Measurements from ENCODE around the gene DNAH8. TPM values are rescaled to one million over a fixed set of nuclear protein-coding genes. Genes with fewer than 3 reads are reported as not detected.

DNAH8 gene
- total RNA-seq, 1 experiment from 2014 or later = not detected

GRCh38 chr6:39021779-39022178 is 306.7 kb downstream of the DNAH8 start:
- ChIA-PET RAD21 (ENCODE audit: low non-redundant PET in 1 of 2, low total read pairs in 2 of 2, uncharacterized antibody in 2 of 2, unreplicated experiment in 2 of 2) (no interaction called here), CTCF (interaction anchor here (0.9 kb wide), 1 partner anchor 9 kb away, joined by 3 read pairs; no protein-coding TSS in a partner anchor), POLR2A (no interaction called here)
- ATAC-seq (no peak), DNase-seq (ENCODE audit: low read depth, low spot score) (no peak)
- BruUV-seq (replicated peaks) = no TSS peak
- TF ChIP-seq EZH2phosphoT487 (IDR thresholded peaks at IDR 0.05; ENCODE audit: borderline replicate concordance) (no peak), CEBPB (IDR thresholded peaks at IDR 0.05; ENCODE audit: low read depth) (no peak), ZNF274 (IDR thresholded peaks at IDR 0.05; ENCODE audit: low read depth, low read length) (no peak), ZFX (IDR thresholded peaks at IDR 0.05) (no peak)
- TF ChIP-seq, protein P1, sequence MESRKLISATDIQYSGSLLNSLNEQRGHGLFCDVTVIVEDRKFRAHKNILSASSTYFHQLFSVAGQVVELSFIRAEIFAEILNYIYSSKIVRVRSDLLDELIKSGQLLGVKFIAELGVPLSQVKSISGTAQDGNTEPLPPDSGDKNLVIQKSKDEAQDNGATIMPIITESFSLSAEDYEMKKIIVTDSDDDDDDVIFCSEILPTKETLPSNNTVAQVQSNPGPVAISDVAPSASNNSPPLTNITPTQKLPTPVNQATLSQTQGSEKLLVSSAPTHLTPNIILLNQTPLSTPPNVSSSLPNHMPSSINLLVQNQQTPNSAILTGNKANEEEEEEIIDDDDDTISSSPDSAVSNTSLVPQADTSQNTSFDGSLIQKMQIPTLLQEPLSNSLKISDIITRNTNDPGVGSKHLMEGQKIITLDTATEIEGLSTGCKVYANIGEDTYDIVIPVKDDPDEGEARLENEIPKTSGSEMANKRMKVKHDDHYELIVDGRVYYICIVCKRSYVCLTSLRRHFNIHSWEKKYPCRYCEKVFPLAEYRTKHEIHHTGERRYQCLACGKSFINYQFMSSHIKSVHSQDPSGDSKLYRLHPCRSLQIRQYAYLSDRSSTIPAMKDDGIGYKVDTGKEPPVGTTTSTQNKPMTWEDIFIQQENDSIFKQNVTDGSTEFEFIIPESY (IDR thresholded peaks at IDR 0.05; ENCODE audit: extremely low read depth, insufficient replicate concordance, low read length) = no peak
- TF ChIP-seq, protein P2, sequence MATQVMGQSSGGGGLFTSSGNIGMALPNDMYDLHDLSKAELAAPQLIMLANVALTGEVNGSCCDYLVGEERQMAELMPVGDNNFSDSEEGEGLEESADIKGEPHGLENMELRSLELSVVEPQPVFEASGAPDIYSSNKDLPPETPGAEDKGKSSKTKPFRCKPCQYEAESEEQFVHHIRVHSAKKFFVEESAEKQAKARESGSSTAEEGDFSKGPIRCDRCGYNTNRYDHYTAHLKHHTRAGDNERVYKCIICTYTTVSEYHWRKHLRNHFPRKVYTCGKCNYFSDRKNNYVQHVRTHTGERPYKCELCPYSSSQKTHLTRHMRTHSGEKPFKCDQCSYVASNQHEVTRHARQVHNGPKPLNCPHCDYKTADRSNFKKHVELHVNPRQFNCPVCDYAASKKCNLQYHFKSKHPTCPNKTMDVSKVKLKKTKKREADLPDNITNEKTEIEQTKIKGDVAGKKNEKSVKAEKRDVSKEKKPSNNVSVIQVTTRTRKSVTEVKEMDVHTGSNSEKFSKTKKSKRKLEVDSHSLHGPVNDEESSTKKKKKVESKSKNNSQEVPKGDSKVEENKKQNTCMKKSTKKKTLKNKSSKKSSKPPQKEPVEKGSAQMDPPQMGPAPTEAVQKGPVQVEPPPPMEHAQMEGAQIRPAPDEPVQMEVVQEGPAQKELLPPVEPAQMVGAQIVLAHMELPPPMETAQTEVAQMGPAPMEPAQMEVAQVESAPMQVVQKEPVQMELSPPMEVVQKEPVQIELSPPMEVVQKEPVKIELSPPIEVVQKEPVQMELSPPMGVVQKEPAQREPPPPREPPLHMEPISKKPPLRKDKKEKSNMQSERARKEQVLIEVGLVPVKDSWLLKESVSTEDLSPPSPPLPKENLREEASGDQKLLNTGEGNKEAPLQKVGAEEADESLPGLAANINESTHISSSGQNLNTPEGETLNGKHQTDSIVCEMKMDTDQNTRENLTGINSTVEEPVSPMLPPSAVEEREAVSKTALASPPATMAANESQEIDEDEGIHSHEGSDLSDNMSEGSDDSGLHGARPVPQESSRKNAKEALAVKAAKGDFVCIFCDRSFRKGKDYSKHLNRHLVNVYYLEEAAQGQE (IDR thresholded peaks at IDR 0.05; ENCODE audit: low read depth) = no peak
- Histone ChIP-seq H3K9ac (ENCODE audit: low read length) (no peak overlapping the region), H3K9me3 (ENCODE audit: control insufficient read depth in 1 of 2, insufficient read depth in 1 of 2, low read depth in 1 of 2, low read length in 2 of 2) (no peaks in the 10 kb centered on the region), H3K27me3 (ENCODE audit: insufficient read depth, low read length) (peaks cover 69% of the 10 kb centered on the region), H3K79me2 (ENCODE audit: insufficient read depth, low read length) (no peaks in the 10 kb centered on the region), H3K27ac (ENCODE audit: low read depth, low read length) (no peak overlapping the region), H3K4me2 (ENCODE audit: low read length) (no peak overlapping the region), H2AFZ (ENCODE audit: low read depth, low read length, poor library complexity, severe bottlenecking) (no peak overlapping the region), H3K4me3 (replicated peaks in 1 of 2; ENCODE audit: low read depth in 1 of 2, low read length in 2 of 2) (no peak overlapping the region), H3K9me2 (ENCODE audit: insufficient read depth) (no peaks in the 10 kb centered on the region), H4K20me1 (ENCODE audit: insufficient read depth) (no peaks in the 10 kb centered on the region), H3K4me1 (ENCODE audit: control insufficient read depth in 1 of 2, insufficient read depth in 2 of 2, low read length in 2 of 2) (no peaks in the 10 kb centered on the region), H3K36me3 (ENCODE audit: control insufficient read depth in 1 of 2, insufficient read depth in 2 of 2, low read length in 2 of 2) (no peaks in the 10 kb centered on the region)
- intact Hi-C loops (cut with micrococcal nuclease) = no loop called here
